Stimulated activated CD4-positive, alpha-beta T cell treated with anti-CD3 and anti-CD28 coated beads, Interleukin-1b, Interleukin-23, amount 100 ng/mL, for 1 hour (primary cell): ENCODE measurements around the gene PBX2.
"Not testable (repeated sequence)": the region's sequence is repeated elsewhere in the genome, so short reads cannot be mapped to it uniquely, and the experiment has no call there.

Experiments
- DNase-seq, 2 donors: peaks; one replicate each; pipeline ENCODE4 v3.0.0-alpha.2; 2020; ENCODE audit warnings: low read depth in 2 of 2

PBX2 gene

GRCh38 chr6:32187009-32187709, 2.8 kb downstream of the PBX2 start:
- no peak for DNase-seq

- DNase-seq = not testable (repeated sequence)
Measured at GRCh38 chr6:32186151-32186840, 3.7 kb downstream of the PBX2 start.

- DNase-seq = not testable (repeated sequence)
Measured at GRCh38 chr6:32185681-32186131, 4.3 kb downstream of the PBX2 start.

- no peak for DNase-seq
Measured at GRCh38 chr6:32184084-32184640, 5.8 kb downstream of the PBX2 start, which contains the start of gene AGER. Gene AGER (minus strand): TSS chr6:32184253. CDS start chr6:32184222, 31 bp downstream.

- no peak for DNase-seq
Measured at GRCh38 chr6:32183483-32184083, 6.4 kb downstream of the PBX2 start.

GRCh38 chr6:32183030-32183429, 7.0 kb downstream of the PBX2 start:
- DNase-seq = no peak

GRCh38 chr6:32182555-32182981, 7.4 kb downstream of the PBX2 start:
- no peak for DNase-seq

- no peak for DNase-seq
Measured at GRCh38 chr6:32181915-32182529, 8.0 kb downstream of the PBX2 start.

- DNase-seq = no peak
Measured at GRCh38 chr6:32181148-32181702, 8.8 kb downstream of the PBX2 start.

GRCh38 chr6:32179766-32180405, 10.1 kb downstream of the PBX2 start:
- DNase-seq = no peak

GRCh38 chr6:32178547-32179440, 11.2 kb downstream of the PBX2 start:
- no peak for DNase-seq

GRCh38 chr6:32177788-32178546, 12.0 kb downstream of the PBX2 start, which contains the start of gene RNF5:
Gene RNF5 (plus strand): TSS chr6:32178405. CDS start chr6:32178512, 107 bp downstream.
- DNase-seq = peak; percentile 70 to 89

GRCh38 chr6:32177183-32177787, 12.7 kb downstream of the PBX2 start:
- DNase-seq = no peak

GRCh38 chr6:32176476-32177182, 13.4 kb downstream of the PBX2 start:
- no peak for DNase-seq

- peak; percentile 90 to 98 for DNase-seq
Measured at GRCh38 chr6:32175711-32176475, 14.1 kb downstream of the PBX2 start, which contains the start of gene AGPAT1. Gene AGPAT1 (minus strand): TSS chr6:32176084. CDS start chr6:32171496, 4,588 bp downstream.

- DNase-seq = no peak
Measured at GRCh38 chr6:32175322-32175710, 14.7 kb downstream of the PBX2 start.

- no peak for DNase-seq
Measured at GRCh38 chr6:32174416-32174815, 15.6 kb downstream of the PBX2 start.
